Loucy (cell line): ENCODE results near the gene AGPS.

Source experiments
- CTCF ChIP-seq: fragments of 200-600 bp; sonication (generic); conservative IDR thresholded peaks from 2 replicates; pipeline ENCODE4 v1.5.1; 2014; ENCODE audit warnings: mild to moderate bottlenecking, antibody characterized with exemption, low read length
- EZH2phosphoT487 ChIP-seq: fragments of 200-600 bp; IDR thresholded peaks from 2 replicates; pipeline ENCODE4 v1.6.1; 2018; ENCODE audit warnings: antibody characterized with exemption, mild to moderate bottlenecking, moderate library complexity, borderline replicate concordance

GRCh38 chr2:177523781-177524180 lies 131.2 kb downstream of the AGPS start:
- TF ChIP-seq CTCF: no peak
- no peak for TF ChIP-seq EZH2phosphoT487
